RWPE1 (cell line): ENCODE data around the gene RBM20.

ENCODE experiments used
- CTCF ChIA-PET: fragments of 350-600 bp; sonication (Branson Sonifier 250); formaldehyde crosslinking; extraction: SDS; loops from one replicate; lab custom pipeline; 2021; lab: Yijun Ruan, JAX
- POLR2A ChIA-PET: fragments of 400-600 bp; formaldehyde crosslinking; extraction: SDS; loops from one replicate; lab custom pipeline; 2020; ENCODE audit warnings: antibody characterized with exemption; ENCODE audit not compliant: low non-redundant PET; lab: Yijun Ruan, JAX
- DNase-seq: peaks from one replicate; pipeline ENCODE4 v3.0.0; 2012; ENCODE audit warnings: low spot score
- H3K27ac ChIP-seq: fragments of 450-650 bp; 2 replicates; pipeline ENCODE4 v1.5.1; 2017
- CTCF ChIP-seq: fragments of 450-650 bp; conservative IDR thresholded peaks from 2 replicates; pipeline ENCODE4 v1.5.1; 2017; ENCODE audit warnings: low read depth, mild to moderate bottlenecking

The RBM20 gene

GRCh38 chr10:110706690-110707098 is 62.6 kb downstream of the RBM20 start:
- no peak overlapping the region for H3K27ac ChIP-seq
- POLR2A ChIA-PET: no interaction called here
- CTCF ChIA-PET: interaction anchor here (0.5 to 1.2 kb wide), 6 partner anchors 30 to 1432 kb away, joined by 3 to 4 read pairs (median 4); no protein-coding TSS in a partner anchor
- TF ChIP-seq CTCF: no peak
- peak; percentile 32 for DNase-seq

- DNase-seq: no peak
- ChIA-PET POLR2A (no interaction called here), CTCF (no interaction called here)
- H3K27ac ChIP-seq: no peak overlapping the region
- TF ChIP-seq CTCF: no peak
These were observed 64.8 kb downstream of the RBM20 start for GRCh38 chr10:110708776-110709443.

- no peak for DNase-seq
- H3K27ac ChIP-seq: no peak overlapping the region
- CTCF ChIA-PET: interaction anchor here (0.6 kb wide), 1 partner anchor 1134 kb away, joined by 3 read pairs; no protein-coding TSS in a partner anchor
- POLR2A ChIA-PET: no interaction called here
- no peak for TF ChIP-seq CTCF
These were observed 65.3 kb downstream of the RBM20 start for GRCh38 chr10:110709444-110709828.

- CTCF ChIA-PET: interaction anchor here (0.6 kb wide), 1 partner anchor 1133 kb away, joined by 3 read pairs; no protein-coding TSS in a partner anchor
- no peak for DNase-seq
- TF ChIP-seq CTCF: no peak
- no peak overlapping the region for H3K27ac ChIP-seq
- POLR2A ChIA-PET: no interaction called here
These were observed 65.9 kb downstream of the RBM20 start for GRCh38 chr10:110709964-110710587.

- DNase-seq: no peak
- no peak for TF ChIP-seq CTCF
- CTCF ChIA-PET: no interaction called here
- no peak overlapping the region for H3K27ac ChIP-seq
- POLR2A ChIA-PET: no interaction called here
These were observed 66.5 kb downstream of the RBM20 start for GRCh38 chr10:110710621-110711020.

- CTCF ChIA-PET: interaction anchor here (0.6 to 0.7 kb wide), 2 partner anchors 40 to 182 kb away, joined by 3 to 4 read pairs; no protein-coding TSS in a partner anchor
- no peak for DNase-seq
- no peak for TF ChIP-seq CTCF
- H3K27ac ChIP-seq: no peak overlapping the region
- POLR2A ChIA-PET: no interaction called here
These were observed 67.2 kb downstream of the RBM20 start for GRCh38 chr10:110711382-110711781.
